Lower lobe of right lung (tissue), 2 donors: ENCODE measurements around the gene NR6A1. TPM values are rescaled to one million over a fixed set of nuclear protein-coding genes. Genes with fewer than 3 reads are reported as not detected.

ENCODE experiments used
- ATAC-seq, 2 donors: fragments of 200-7000 bp; cut with Tn5 transposase; one replicate each; pipeline ENCODE4 v1.9.1; 2020 to 2022; ENCODE audit warnings: mild to moderate bottlenecking in 2 of 2, moderate library complexity in 2 of 2
- DNase-seq: peaks from one replicate; pipeline ENCODE4 v3.0.0-alpha.2; 2020
- H3K27ac ChIP-seq: fragments of 200-600 bp; one replicate; pipeline ENCODE4 v1.8.0; 2022
- H3K27me3 ChIP-seq: fragments of 200-600 bp; one replicate; pipeline ENCODE4 v1.8.0; 2022; ENCODE audit warnings: low read depth
- H3K36me3 ChIP-seq: fragments of 200-600 bp; one replicate; pipeline ENCODE4 v1.8.0; 2022; ENCODE audit warnings: mild to moderate bottlenecking
- H3K4me1 ChIP-seq: fragments of 200-600 bp; one replicate; pipeline ENCODE4 v1.8.0; 2022
- H3K4me3 ChIP-seq: fragments of 200-600 bp; one replicate; pipeline ENCODE4 v1.8.0; 2022; ENCODE audit warnings: mild to moderate bottlenecking
- H3K9me3 ChIP-seq: fragments of 200-600 bp; one replicate; pipeline ENCODE4 v1.8.0; 2022
- intact Hi-C: fragments of 100-400 bp; cut with DNase I; formaldehyde crosslinking; loops from one replicate; pipeline ENCODE4 v1.11.0; 2022
- total RNA-seq: library from RNA; stranded (reverse); fragmentation: NEBNext Ultra II Directional; extraction: Animal tissue kit (Norgen Biotek cat#: 25700); gene quantifications from one replicate; pipeline ENCODE4 v1.2.1, GENCODE V29; 2021
- TF ChIP-seq, protein P1 (sequence below): fragments of 200-600 bp; IDR thresholded peaks from one replicate; pipeline ENCODE4 v1.8.0; 2022; ENCODE audit warnings: antibody characterized with exemption, mild to moderate bottlenecking
- donor health status: DM: no; HTN: yes; CAD: no; lungs with severe emphysema.

NR6A1 gene
- total RNA-seq, 1 donor from 2014 or later = 4.5 TPM

DNA sequence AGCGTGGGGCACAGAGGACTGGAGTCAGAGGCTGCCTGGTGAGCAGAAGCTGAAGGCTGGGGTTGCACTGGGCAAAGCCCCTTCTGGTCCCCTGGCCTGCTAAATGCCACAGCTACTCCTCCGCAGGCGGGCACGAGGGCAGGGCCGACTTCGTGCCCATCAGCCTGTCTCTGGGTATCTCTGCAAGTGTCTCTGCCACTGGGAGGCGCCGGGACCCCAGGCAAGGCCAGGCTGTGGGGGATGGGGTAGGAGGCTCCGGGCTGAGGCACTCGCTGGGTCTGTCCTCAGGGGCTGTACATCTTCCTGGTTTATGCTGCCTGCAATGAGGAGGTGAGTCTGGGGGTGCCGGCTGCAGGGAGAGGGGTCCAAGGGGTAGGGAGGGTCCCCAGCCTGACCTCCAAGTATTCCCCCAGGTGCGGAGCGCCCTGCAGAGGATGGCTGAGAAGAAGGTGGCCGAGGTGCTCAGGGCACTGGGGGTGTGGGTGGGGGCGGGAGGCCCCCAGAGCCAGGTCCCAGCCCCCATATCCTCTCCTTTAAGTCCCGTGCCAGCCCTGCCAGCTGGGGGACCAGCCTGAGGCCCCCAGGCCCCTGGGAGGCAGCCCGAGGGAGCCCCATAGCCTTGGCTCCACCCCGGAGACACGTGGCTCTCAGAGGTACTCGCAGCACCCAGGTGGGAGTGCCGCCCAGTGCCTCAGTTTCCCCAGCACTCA, 295.8 kb downstream of the NR6A1 start:
- intact Hi-C loops = no loop called here
- Histone ChIP-seq H3K27ac (no peak overlapping the region), H3K27me3 (peaks cover 62% of the 10 kb centered on the region), H3K9me3 (no peaks in the 10 kb centered on the region), H3K4me3 (no peak overlapping the region), H3K4me1 (no peaks in the 10 kb centered on the region), H3K36me3 (no peaks in the 10 kb centered on the region)
- TF ChIP-seq, protein P1, sequence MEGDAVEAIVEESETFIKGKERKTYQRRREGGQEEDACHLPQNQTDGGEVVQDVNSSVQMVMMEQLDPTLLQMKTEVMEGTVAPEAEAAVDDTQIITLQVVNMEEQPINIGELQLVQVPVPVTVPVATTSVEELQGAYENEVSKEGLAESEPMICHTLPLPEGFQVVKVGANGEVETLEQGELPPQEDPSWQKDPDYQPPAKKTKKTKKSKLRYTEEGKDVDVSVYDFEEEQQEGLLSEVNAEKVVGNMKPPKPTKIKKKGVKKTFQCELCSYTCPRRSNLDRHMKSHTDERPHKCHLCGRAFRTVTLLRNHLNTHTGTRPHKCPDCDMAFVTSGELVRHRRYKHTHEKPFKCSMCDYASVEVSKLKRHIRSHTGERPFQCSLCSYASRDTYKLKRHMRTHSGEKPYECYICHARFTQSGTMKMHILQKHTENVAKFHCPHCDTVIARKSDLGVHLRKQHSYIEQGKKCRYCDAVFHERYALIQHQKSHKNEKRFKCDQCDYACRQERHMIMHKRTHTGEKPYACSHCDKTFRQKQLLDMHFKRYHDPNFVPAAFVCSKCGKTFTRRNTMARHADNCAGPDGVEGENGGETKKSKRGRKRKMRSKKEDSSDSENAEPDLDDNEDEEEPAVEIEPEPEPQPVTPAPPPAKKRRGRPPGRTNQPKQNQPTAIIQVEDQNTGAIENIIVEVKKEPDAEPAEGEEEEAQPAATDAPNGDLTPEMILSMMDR = no peak
- DNase-seq (no peak), ATAC-seq (no peak)

DNA sequence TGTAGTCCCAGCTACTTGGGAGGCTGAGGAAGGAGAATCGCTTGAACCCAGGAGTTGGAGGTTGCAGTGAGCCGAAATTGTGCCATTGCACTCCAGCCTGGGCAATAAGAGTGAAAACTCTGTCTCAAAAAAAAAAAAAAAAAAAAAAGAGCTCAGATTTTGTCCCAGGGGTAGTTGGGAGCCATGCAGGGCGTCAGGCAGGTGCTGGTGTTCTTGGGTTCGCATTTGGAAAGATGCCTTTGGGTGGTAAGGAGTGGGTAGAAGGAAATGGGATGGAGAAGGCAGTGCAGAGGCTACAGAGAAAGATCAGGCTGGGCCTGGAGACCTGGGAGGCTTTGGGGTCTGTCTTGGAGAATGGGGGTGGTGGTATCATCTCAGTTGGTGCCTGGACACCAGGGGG, 297.0 kb downstream of the NR6A1 start:
- Histone ChIP-seq H3K4me3 (no peak overlapping the region), H3K4me1 (no peaks in the 10 kb centered on the region), H3K9me3 (no peaks in the 10 kb centered on the region), H3K27me3 (peaks cover 50% of the 10 kb centered on the region), H3K27ac (no peak overlapping the region), H3K36me3 (no peaks in the 10 kb centered on the region)
- intact Hi-C loops = no loop called here
- TF ChIP-seq, protein P1 = no peak
- ATAC-seq (no peak), DNase-seq (no peak)

DNA sequence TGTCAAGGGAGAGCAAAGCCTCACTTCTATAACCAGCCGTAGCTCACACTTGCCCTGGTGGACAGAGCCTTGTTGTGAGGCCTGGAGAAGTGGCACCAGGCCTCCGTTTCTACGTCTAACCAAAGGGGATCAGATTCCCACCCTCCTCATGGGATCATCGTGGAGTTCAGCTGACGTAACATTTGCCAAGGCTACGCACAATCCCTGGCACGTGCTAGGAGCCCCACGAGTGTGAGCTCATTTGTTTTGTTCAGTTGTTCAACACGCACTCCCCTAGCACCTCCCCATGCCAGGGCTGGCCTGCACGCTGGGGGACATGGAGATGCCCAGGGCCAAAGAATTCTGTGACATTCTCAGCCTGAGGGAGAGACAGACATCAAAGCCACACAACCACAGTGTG, 297.8 kb downstream of the NR6A1 start:
- TF ChIP-seq, protein P1 = no peak
- Histone ChIP-seq H3K27me3 (peaks cover 42% of the 10 kb centered on the region), H3K9me3 (no peaks in the 10 kb centered on the region), H3K4me3 (no peak overlapping the region), H3K36me3 (no peaks in the 10 kb centered on the region), H3K27ac (no peak overlapping the region), H3K4me1 (no peaks in the 10 kb centered on the region)
- intact Hi-C loops = no loop called here
- DNase-seq (no peak), ATAC-seq (no peak)

DNA sequence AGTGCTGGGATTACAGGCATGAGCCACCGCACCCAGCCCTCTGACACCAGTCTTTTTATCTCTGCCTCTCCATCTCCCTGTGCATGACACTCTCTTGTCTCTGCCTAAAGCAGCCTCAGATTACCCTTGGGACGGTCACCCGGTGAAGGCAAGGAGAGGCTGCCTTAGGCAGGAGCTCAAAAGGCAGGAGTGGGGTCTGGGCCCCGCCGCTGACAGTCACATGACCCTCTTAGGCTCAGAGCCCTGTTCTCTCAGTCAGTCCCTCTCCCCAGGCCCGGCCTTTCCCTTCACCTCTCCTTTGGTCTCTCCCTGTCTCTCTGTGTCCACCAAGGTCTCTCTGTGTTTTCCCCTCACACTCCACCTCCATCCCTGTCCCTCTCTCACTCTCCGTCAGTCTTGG, 298.3 kb downstream of the NR6A1 start:
- TF ChIP-seq, protein P1 = no peak
- Histone ChIP-seq H3K4me3 (no peak overlapping the region), H3K27ac (no peak overlapping the region), H3K9me3 (no peaks in the 10 kb centered on the region), H3K36me3 (no peaks in the 10 kb centered on the region), H3K4me1 (no peaks in the 10 kb centered on the region), H3K27me3 (peaks cover 37% of the 10 kb centered on the region)
- ATAC-seq (no peak), DNase-seq (no peak)
- intact Hi-C loops = no loop called here

DNA sequence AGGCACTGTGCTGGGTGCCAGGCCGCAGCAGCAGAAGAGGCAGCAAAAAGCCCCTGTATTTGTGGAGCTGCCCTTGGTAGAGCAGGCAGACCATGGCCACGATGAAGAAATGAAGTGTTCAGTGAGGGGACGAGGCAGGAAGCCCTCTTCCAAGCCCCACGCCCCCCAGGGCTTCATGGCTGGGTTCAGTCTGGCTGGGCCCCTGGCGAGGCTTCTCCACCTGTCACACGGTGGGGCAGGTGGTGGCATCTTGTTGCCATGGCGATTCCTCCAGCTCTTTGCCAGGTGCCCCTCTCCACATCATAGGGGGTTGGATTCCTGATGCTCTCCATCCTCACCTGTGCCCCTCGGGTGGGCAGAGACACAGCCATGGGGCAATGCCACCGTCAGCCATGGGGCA, 299.4 kb downstream of the NR6A1 start:
- TF ChIP-seq, protein P1 = no peak
- Histone ChIP-seq H3K27ac (no peak overlapping the region), H3K9me3 (no peaks in the 10 kb centered on the region), H3K4me1 (no peaks in the 10 kb centered on the region), H3K36me3 (no peaks in the 10 kb centered on the region), H3K27me3 (peaks cover 26% of the 10 kb centered on the region), H3K4me3 (no peak overlapping the region)
- DNase-seq (no peak), ATAC-seq (no peak)
- intact Hi-C loops = no loop called here
